ENCODE results near the gene SLC35F1.

The SLC35F1 gene

GRCh38 chr6:118134206-118134605, 227.1 kb downstream of the SLC35F1 start:
- H3K4me1 ChIP-seq (ENCODE audit: control insufficient read depth, insufficient read depth, low read length): no peaks in the 10 kb centered on the region
- no peak overlapping the region for H3K4me3 ChIP-seq (ENCODE audit: low read depth, low read length)

DNA sequence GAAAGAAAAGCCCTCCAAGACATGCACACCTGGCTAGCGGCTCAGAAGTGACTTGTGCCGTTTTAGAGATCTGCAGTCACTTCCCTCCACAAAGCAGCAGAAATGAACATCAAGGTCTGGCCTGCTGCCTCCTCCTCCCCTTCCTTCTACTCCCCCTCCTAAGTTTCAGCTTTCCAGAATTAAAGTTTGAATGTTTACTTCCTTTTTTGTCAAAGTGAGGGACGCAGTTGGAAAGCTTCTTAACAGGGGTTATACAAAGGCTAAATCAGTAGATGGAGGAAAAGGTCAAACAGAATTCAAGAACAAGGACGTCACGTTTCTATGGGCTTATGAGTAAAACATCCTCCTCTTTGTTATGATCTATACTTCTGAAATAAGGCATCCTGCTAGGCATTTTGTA, 227.7 kb downstream of the SLC35F1 start:
- Histone ChIP-seq H3K4me3 (ENCODE audit: low read depth, low read length) (no peak overlapping the region), H3K9me3 (ENCODE audit: control insufficient read depth, insufficient read depth, low read length) (no peaks in the 10 kb centered on the region), H3K36me3 (ENCODE audit: control insufficient read depth, insufficient read depth, low read length) (no peaks in the 10 kb centered on the region), H3K9ac (ENCODE audit: low read depth, low read length) (no peak overlapping the region), H3K4me1 (ENCODE audit: control insufficient read depth, insufficient read depth, low read length) (no peaks in the 10 kb centered on the region), H3K27me3 (ENCODE audit: control insufficient read depth, insufficient read depth, low read length) (no peaks in the 10 kb centered on the region)

More at GRCh38 chr6:118134206-118134605, 227.1 kb downstream of the SLC35F1 start:
- Histone ChIP-seq H3K9me3 (ENCODE audit: control insufficient read depth, insufficient read depth, low read length) (no peaks in the 10 kb centered on the region), H3K36me3 (ENCODE audit: control insufficient read depth, insufficient read depth, low read length) (no peaks in the 10 kb centered on the region), H3K27me3 (ENCODE audit: control insufficient read depth, insufficient read depth, low read length) (no peaks in the 10 kb centered on the region), H3K9ac (ENCODE audit: low read depth, low read length) (no peak overlapping the region)

DNA sequence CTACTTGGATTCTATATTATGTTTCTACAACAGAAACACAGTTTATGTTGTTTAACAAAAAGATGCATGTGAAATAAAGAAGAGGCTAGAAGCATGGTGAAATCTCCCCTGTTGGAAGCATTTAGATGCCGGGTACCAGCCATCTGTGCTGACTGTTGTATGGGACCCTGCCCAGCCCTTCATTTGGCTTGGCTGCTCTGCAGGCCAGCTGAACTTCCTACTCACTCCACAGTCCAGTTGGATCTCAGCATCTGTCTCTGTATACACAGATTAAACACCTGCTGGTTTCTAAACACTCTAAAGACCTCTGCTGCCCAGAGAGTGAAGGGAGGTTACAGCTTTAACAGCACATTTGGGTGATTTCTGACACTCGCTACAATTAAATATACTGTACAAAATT, 228.3 kb downstream of the SLC35F1 start:
- Histone ChIP-seq H3K4me1 (ENCODE audit: control insufficient read depth, insufficient read depth, low read length) (no peaks in the 10 kb centered on the region), H3K36me3 (ENCODE audit: control insufficient read depth, insufficient read depth, low read length) (no peaks in the 10 kb centered on the region), H3K27me3 (ENCODE audit: control insufficient read depth, insufficient read depth, low read length) (no peaks in the 10 kb centered on the region)

DNA sequence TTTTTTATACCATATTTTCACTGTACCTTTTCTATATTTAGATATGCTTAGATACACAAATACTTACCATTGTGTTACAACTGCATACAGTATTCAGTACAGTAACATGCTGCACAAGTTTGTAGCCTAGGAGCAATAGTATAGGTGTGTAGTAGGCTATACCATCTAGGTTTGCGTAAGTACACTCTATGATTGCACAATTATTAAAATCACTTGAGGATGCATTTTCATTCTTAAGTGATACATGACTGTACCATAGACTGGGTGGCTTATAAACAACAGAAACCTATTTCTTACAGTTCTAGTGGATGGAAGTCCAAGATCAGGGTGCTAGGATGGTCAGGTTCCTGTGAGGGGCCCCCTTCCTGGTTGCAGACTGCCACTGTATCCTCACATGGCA, 234.1 kb downstream of the SLC35F1 start:
- H3K4me3 ChIP-seq (ENCODE audit: low read depth, low read length): no peak overlapping the region
- H3K9ac ChIP-seq (ENCODE audit: low read depth, low read length): no peak overlapping the region
- H3K4me1 ChIP-seq (ENCODE audit: control insufficient read depth, insufficient read depth, low read length): no peaks in the 10 kb centered on the region
- H3K36me3 ChIP-seq (ENCODE audit: control insufficient read depth, insufficient read depth, low read length): no peaks in the 10 kb centered on the region
- H3K27me3 ChIP-seq (ENCODE audit: control insufficient read depth, insufficient read depth, low read length): no peaks in the 10 kb centered on the region
- no peaks in the 10 kb centered on the region for H3K9me3 ChIP-seq (ENCODE audit: control insufficient read depth, insufficient read depth, low read length)

More for the DNA sequence above, 228.3 kb downstream of the SLC35F1 start:
- H3K9me3 ChIP-seq (ENCODE audit: control insufficient read depth, insufficient read depth, low read length): no peaks in the 10 kb centered on the region
- H3K4me3 ChIP-seq (ENCODE audit: low read depth, low read length): no peak overlapping the region
- no peak overlapping the region for H3K9ac ChIP-seq (ENCODE audit: low read depth, low read length)

DNA sequence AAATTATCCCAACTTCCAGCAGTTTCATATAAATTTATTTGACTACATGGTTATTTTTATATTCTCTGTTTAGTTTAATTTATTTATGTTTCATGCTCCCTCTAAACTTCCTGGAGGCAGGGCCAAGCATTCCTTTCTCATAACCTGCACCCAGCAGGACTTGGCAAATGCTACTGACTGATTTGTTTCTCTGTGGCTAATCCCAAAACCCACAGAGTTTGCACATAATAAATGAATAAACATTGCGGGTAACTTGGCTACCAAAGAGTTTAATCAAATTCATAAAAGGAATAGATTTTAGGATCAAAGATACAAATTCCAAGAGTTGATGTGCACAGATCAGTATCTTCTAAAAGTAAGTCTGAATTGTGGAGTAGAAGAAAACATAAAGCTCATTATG, 239.5 kb downstream of the SLC35F1 start:
- Histone ChIP-seq H3K27me3 (ENCODE audit: control insufficient read depth, insufficient read depth, low read length) (no peaks in the 10 kb centered on the region), H3K9ac (ENCODE audit: low read depth, low read length) (no peak overlapping the region), H3K9me3 (ENCODE audit: control insufficient read depth, insufficient read depth, low read length) (no peaks in the 10 kb centered on the region), H3K4me3 (ENCODE audit: low read depth, low read length) (no peak overlapping the region), H3K4me1 (ENCODE audit: control insufficient read depth, insufficient read depth, low read length) (no peaks in the 10 kb centered on the region), H3K36me3 (ENCODE audit: control insufficient read depth, insufficient read depth, low read length) (no peaks in the 10 kb centered on the region)

DNA sequence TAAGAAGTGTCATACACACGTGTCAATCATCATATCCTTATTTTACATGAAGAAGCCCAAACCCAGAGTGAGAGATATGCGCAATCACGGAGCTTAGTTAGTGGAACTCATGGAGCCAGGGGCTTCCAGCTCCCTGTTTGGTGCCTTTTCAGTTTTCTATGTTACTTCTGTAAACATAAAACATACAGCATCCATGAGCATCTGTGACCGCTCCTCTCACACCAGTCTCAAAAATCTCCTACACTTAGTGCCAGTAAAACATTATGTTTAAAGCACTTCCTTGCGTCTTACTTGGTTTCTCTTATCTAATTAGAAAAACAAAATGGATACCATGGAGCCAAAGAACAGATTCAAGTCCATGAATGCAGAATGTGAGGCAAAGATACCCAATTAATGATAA, 240.4 kb downstream of the SLC35F1 start:
- H3K4me3 ChIP-seq (ENCODE audit: low read depth, low read length): no peak overlapping the region

DNA sequence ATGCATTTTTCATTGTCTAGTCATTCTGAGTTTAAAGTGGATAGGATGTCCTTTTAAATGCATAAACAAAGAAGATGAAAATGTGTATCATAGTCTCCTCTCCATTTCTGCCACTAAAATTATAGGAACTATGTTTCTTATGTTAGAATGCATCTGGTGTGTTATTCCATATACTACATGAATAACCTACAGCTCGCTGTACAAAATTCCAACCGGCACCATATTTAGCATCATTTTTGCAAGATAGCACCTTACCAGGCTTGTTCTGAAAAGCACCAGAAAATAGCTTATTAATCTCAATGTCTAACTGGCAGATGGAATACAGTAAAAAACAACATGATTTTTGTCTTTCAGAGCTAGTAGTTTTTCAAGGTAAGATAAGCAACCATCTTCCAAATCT, 241.5 kb downstream of the SLC35F1 start:
- Histone ChIP-seq H3K27me3 (ENCODE audit: control insufficient read depth, insufficient read depth, low read length) (no peaks in the 10 kb centered on the region), H3K9me3 (ENCODE audit: control insufficient read depth, insufficient read depth, low read length) (no peaks in the 10 kb centered on the region), H3K36me3 (ENCODE audit: control insufficient read depth, insufficient read depth, low read length) (no peaks in the 10 kb centered on the region), H3K4me1 (ENCODE audit: control insufficient read depth, insufficient read depth, low read length) (no peaks in the 10 kb centered on the region), H3K4me3 (ENCODE audit: low read depth, low read length) (no peak overlapping the region), H3K9ac (ENCODE audit: low read depth, low read length) (no peak overlapping the region)

More for the DNA sequence above, 240.4 kb downstream of the SLC35F1 start:
- Histone ChIP-seq H3K9me3 (ENCODE audit: control insufficient read depth, insufficient read depth, low read length) (no peaks in the 10 kb centered on the region), H3K9ac (ENCODE audit: low read depth, low read length) (no peak overlapping the region), H3K27me3 (ENCODE audit: control insufficient read depth, insufficient read depth, low read length) (no peaks in the 10 kb centered on the region), H3K4me1 (ENCODE audit: control insufficient read depth, insufficient read depth, low read length) (no peaks in the 10 kb centered on the region), H3K36me3 (ENCODE audit: control insufficient read depth, insufficient read depth, low read length) (no peaks in the 10 kb centered on the region)

DNA sequence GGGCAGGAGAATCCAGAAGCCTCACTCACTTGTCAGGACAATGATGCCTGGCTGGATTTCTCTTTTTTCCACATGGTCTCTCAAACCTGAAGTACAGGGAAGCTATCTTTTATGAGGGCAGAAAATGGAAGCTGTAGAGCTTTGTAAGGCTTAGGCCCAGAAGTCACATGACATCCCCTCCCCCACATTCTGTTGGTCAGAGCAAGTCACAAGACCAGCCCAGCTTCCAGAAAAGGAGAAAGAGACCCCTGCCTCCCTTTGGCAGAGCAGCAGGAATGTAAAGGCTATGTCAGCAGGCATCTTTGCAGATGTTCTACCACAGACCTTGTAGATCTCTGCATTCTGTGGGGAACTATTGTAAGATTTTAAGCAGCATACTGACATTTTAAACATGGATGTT, 245.5 kb downstream of the SLC35F1 start:
- Histone ChIP-seq H3K4me1 (ENCODE audit: control insufficient read depth, insufficient read depth, low read length) (no peaks in the 10 kb centered on the region), H3K4me3 (ENCODE audit: low read depth, low read length) (no peak overlapping the region), H3K36me3 (ENCODE audit: control insufficient read depth, insufficient read depth, low read length) (no peaks in the 10 kb centered on the region), H3K9me3 (ENCODE audit: control insufficient read depth, insufficient read depth, low read length) (no peaks in the 10 kb centered on the region), H3K27me3 (ENCODE audit: control insufficient read depth, insufficient read depth, low read length) (no peaks in the 10 kb centered on the region), H3K9ac (ENCODE audit: low read depth, low read length) (no peak overlapping the region)

DNA sequence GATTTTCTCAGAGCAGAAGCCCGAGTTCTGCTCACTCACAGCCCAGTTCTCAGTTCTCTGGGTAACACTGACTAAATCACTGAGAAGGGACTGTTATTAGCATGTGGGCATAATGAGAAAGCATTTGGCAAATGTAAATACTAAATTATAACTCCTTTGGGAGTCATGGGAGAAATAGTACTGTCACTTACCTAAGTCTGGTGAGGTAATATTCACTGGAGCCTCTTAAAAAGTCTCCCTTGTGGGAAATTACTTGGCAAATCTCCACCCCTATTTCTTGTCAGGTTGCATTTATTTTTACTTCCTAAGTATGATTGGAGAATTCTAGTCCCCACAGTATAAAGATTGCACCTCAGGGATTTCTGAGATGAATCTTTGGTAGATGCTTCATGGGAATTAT, 254.3 kb downstream of the SLC35F1 start:
- Histone ChIP-seq H3K4me1 (ENCODE audit: control insufficient read depth, insufficient read depth, low read length) (no peaks in the 10 kb centered on the region), H3K27me3 (ENCODE audit: control insufficient read depth, insufficient read depth, low read length) (no peaks in the 10 kb centered on the region), H3K9me3 (ENCODE audit: control insufficient read depth, insufficient read depth, low read length) (no peaks in the 10 kb centered on the region), H3K4me3 (ENCODE audit: low read depth, low read length) (no peak overlapping the region), H3K9ac (ENCODE audit: low read depth, low read length) (no peak overlapping the region), H3K36me3 (ENCODE audit: control insufficient read depth, insufficient read depth, low read length) (no peaks in the 10 kb centered on the region)

DNA sequence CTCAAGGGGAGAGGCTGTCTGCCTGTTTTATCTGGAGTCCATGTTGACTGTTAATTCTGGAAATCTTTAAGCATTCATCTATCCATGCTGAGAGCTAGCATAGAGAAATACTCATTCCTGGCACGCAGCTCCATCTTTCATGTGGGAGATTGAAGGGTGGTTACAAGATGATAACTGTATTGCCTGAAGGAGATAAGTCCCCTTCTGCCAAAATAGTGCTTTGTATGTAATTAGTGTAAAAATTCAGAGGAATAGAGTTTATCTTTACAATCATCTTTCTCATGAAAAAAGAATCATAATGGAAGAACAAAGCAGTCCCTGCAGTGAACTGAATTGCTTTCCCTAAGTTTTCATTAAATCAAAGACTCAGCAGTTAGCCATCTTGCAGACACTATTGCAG, 256.5 kb downstream of the SLC35F1 start:
- H3K36me3 ChIP-seq (ENCODE audit: control insufficient read depth, insufficient read depth, low read length): no peaks in the 10 kb centered on the region
- H3K27me3 ChIP-seq (ENCODE audit: control insufficient read depth, insufficient read depth, low read length): no peaks in the 10 kb centered on the region

GRCh38 chr6:118165500-118165899, 258.4 kb downstream of the SLC35F1 start:
- Histone ChIP-seq H3K27me3 (ENCODE audit: control insufficient read depth, insufficient read depth, low read length) (no peaks in the 10 kb centered on the region), H3K36me3 (ENCODE audit: control insufficient read depth, insufficient read depth, low read length) (no peaks in the 10 kb centered on the region), H3K9me3 (ENCODE audit: control insufficient read depth, insufficient read depth, low read length) (no peaks in the 10 kb centered on the region), H3K4me1 (ENCODE audit: control insufficient read depth, insufficient read depth, low read length) (no peaks in the 10 kb centered on the region), H3K9ac (ENCODE audit: low read depth, low read length) (no peak overlapping the region), H3K4me3 (ENCODE audit: low read depth, low read length) (no peak overlapping the region)

More for the DNA sequence above, 256.5 kb downstream of the SLC35F1 start:
- no peaks in the 10 kb centered on the region for H3K4me1 ChIP-seq (ENCODE audit: control insufficient read depth, insufficient read depth, low read length)
- no peaks in the 10 kb centered on the region for H3K9me3 ChIP-seq (ENCODE audit: control insufficient read depth, insufficient read depth, low read length)
- H3K9ac ChIP-seq (ENCODE audit: low read depth, low read length): no peak overlapping the region
- no peak overlapping the region for H3K4me3 ChIP-seq (ENCODE audit: low read depth, low read length)

- Histone ChIP-seq H3K27me3 (ENCODE audit: control insufficient read depth, insufficient read depth, low read length) (no peaks in the 10 kb centered on the region), H3K4me3 (ENCODE audit: low read depth, low read length) (no peak overlapping the region), H3K4me1 (ENCODE audit: control insufficient read depth, insufficient read depth, low read length) (no peaks in the 10 kb centered on the region), H3K9ac (ENCODE audit: low read depth, low read length) (no peak overlapping the region), H3K36me3 (ENCODE audit: control insufficient read depth, insufficient read depth, low read length) (no peaks in the 10 kb centered on the region), H3K9me3 (ENCODE audit: control insufficient read depth, insufficient read depth, low read length) (no peaks in the 10 kb centered on the region)
These were observed 261.4 kb downstream of the SLC35F1 start for GRCh38 chr6:118168421-118168820.

GRCh38 chr6:118171852-118172251, 264.8 kb downstream of the SLC35F1 start:
- Histone ChIP-seq H3K27me3 (ENCODE audit: control insufficient read depth, insufficient read depth, low read length) (no peaks in the 10 kb centered on the region), H3K4me3 (ENCODE audit: low read depth, low read length) (no peak overlapping the region), H3K9ac (ENCODE audit: low read depth, low read length) (no peak overlapping the region), H3K4me1 (ENCODE audit: control insufficient read depth, insufficient read depth, low read length) (no peaks in the 10 kb centered on the region), H3K36me3 (ENCODE audit: control insufficient read depth, insufficient read depth, low read length) (no peaks in the 10 kb centered on the region), H3K9me3 (ENCODE audit: control insufficient read depth, insufficient read depth, low read length) (no peaks in the 10 kb centered on the region)
